ENCODE measurements around the gene WDR6. TPM values are rescaled to one million over a fixed set of nuclear protein-coding genes. Genes with fewer than 3 reads are reported as not detected.
A peak's percentile ranks its signal among the peaks of the same experiment; 100 is the strongest.

Gene WDR6
- total RNA-seq, 2 donors from 2014 or later, result 128 to 223 TPM

GRCh38 chr3:49015072-49015471 lies 7.9 kb downstream of the WDR6 start:
- DNase-seq (ENCODE audit: low spot score), result no peak
- Histone ChIP-seq H3K27ac (no peak overlapping the region), H3K9me3 (no peaks in the 10 kb centered on the region), H3K4me3 (no peak overlapping the region), H3K4me1 (replicated peaks) (peaks cover 3% of the 10 kb centered on the region), H3K27me3 (replicated peaks; ENCODE audit: insufficient read depth) (no peaks in the 10 kb centered on the region), H3K36me3 (peaks cover 12 to 16% of the 10 kb centered on the region in 2 donors)
- TF ChIP-seq, protein P1, sequence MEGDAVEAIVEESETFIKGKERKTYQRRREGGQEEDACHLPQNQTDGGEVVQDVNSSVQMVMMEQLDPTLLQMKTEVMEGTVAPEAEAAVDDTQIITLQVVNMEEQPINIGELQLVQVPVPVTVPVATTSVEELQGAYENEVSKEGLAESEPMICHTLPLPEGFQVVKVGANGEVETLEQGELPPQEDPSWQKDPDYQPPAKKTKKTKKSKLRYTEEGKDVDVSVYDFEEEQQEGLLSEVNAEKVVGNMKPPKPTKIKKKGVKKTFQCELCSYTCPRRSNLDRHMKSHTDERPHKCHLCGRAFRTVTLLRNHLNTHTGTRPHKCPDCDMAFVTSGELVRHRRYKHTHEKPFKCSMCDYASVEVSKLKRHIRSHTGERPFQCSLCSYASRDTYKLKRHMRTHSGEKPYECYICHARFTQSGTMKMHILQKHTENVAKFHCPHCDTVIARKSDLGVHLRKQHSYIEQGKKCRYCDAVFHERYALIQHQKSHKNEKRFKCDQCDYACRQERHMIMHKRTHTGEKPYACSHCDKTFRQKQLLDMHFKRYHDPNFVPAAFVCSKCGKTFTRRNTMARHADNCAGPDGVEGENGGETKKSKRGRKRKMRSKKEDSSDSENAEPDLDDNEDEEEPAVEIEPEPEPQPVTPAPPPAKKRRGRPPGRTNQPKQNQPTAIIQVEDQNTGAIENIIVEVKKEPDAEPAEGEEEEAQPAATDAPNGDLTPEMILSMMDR (IDR thresholded peaks at IDR 0.05), result no peak
- TF ChIP-seq POLR2AphosphoS5 (IDR thresholded peaks at IDR 0.05), result no peak
- TF ChIP-seq POLR2A (IDR thresholded peaks at IDR 0.05), result no peak
- 71% methylated on average over 7 of the region's 8 CpGs for WGBS
- intact Hi-C loops (cut with DNase I), result no loop called here

DNA sequence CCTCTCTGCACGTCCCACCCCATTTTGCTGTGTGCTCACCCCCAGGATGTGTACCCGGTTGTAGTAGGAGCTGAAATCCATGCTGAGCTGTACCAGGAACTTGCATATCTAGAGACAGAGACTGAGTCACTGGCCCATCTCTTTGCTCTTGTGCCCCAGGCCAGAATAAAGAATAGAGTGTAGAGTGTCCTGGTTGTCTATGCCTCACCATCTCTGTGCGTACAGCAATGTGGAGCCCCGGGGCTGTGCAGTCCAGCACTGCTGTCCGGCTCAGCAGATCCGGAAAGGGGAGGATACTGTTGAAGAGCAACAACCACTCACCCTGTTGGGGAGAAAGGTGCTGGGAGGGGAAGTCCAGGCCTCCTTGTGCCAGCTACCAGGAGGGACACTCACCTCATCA lies 8.6 kb downstream of the WDR6 start:
- Histone ChIP-seq H3K27me3 (replicated peaks; ENCODE audit: insufficient read depth) (no peaks in the 10 kb centered on the region), H3K4me1 (replicated peaks) (peaks cover 3% of the 10 kb centered on the region), H3K9me3 (no peaks in the 10 kb centered on the region), H3K27ac (no peak overlapping the region), H3K36me3 (peaks cover 12 to 16% of the 10 kb centered on the region in 2 donors), H3K4me3 (no peak overlapping the region)
- WGBS, result 68% methylated on average over 6 of the region's 6 CpGs
- intact Hi-C loops (cut with DNase I), result no loop called here
- DNase-seq (ENCODE audit: low spot score), result no peak
- TF ChIP-seq, protein P1 (IDR thresholded peaks at IDR 0.05), result no peak
- TF ChIP-seq POLR2A (IDR thresholded peaks at IDR 0.05), result no peak
- no peak for TF ChIP-seq POLR2AphosphoS5 (IDR thresholded peaks at IDR 0.05)

DNA sequence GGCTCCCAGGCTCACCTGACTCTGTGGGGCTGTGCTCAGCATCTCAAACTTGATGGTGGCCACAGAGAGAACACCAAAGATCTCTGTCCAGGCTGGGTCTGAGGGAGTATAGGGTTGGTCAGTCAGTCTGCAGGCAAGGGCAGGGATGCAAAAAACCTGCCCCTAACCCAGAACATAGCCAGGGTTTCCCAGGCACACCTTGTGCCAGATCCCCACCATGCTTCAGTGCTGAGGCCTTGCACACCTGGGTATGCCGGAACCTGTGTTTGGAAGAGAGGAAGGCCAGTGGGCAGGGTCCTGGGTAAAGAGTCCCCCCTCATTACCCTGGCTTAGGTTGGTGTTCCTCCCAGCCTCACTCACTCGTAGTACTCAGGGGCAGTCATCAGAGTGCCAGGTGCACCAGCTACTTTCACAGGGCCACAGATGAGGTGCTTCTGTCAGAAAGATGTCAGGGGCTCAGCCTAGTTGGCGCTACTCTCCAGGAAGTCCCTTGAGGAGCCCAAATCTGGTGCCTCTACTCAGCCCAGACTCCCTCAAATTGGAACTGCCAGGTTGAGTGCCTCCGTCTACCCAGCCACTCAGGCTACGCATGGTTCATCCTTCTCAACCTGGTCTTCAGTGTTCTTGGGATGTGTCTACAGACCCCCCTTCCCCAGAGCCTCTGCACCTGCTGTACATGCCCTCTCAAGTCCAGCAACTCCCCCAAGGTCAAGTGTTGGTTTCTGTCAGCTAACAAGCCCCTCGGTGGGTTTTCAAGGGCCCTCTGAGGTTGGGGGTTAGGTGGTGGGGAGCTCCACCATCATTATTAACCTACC lies 9.4 kb downstream of the WDR6 start:
- H3K27me3 ChIP-seq (replicated peaks; ENCODE audit: insufficient read depth), result no peaks in the 10 kb centered on the region
- no peak overlapping the region for H3K4me3 ChIP-seq
- H3K36me3 ChIP-seq, result peaks cover 12 to 16% of the 10 kb centered on the region in 2 donors
- WGBS, result 87% methylated on average over 6 of the region's 6 CpGs
- H3K27ac ChIP-seq, result no peak overlapping the region
- H3K9me3 ChIP-seq, result no peaks in the 10 kb centered on the region
- intact Hi-C loops (cut with DNase I), result no loop called here
- H3K4me1 ChIP-seq (replicated peaks), result peaks cover 3% of the 10 kb centered on the region
- TF ChIP-seq, protein P1 (IDR thresholded peaks at IDR 0.05), result no peak
- TF ChIP-seq POLR2AphosphoS5 (IDR thresholded peaks at IDR 0.05), result no peak
- TF ChIP-seq POLR2A (IDR thresholded peaks at IDR 0.05), result no peak
- DNase-seq (ENCODE audit: low spot score), result no peak

DNA sequence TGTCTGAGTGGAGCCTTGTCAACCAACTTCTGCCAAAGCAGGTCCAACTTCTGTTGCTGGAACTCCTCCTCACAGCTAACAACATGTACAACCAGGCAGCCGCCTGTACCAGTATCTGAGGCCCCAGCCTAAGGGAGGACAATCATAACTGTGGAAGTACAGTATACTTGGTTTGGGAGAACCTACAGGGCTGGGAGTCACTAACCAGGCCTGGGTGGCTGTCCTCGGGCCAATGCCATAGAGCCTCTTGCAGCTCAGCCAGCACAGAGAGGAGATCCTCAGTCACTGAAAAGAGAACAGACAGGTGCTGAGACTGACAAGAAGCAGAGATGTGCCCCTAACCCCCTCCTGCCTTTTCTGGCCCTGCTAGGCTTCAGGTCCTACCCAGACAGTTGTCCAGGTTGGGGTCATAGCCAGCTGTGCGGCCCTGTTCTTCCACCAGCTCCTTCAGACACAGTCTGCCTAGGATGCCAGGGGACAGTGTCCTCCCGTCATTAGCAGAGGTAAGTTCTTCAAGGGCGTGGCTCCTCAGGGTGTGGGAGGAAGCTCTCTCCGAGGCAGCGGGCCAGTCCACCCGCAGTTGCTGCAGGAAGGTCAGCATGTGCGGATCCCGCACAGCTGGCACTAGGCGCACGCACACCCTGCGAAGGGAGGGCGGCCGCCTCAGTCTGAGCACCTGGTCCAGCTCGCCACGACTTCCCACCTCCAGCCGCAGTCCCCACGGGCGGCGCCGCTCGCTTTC lies 10.2 kb downstream of the WDR6 start:
- Histone ChIP-seq H3K4me3 (peak overlapping the region; percentile 50 to 74), H3K9me3 (no peaks in the 10 kb centered on the region), H3K36me3 (peaks cover 12 to 16% of the 10 kb centered on the region in 2 donors), H3K27ac (peak overlapping the region; percentile 74 to 75), H3K27me3 (replicated peaks; ENCODE audit: insufficient read depth) (no peaks in the 10 kb centered on the region), H3K4me1 (replicated peaks) (peaks cover 3% of the 10 kb centered on the region)
- intact Hi-C loops (cut with DNase I), result no loop called here
- WGBS, result 7% methylated on average over 23 of the region's 23 CpGs
- TF ChIP-seq POLR2A (IDR thresholded peaks at IDR 0.05), result no peak
- TF ChIP-seq, protein P1 (IDR thresholded peaks at IDR 0.05), result no peak
- no peak for TF ChIP-seq POLR2AphosphoS5 (IDR thresholded peaks at IDR 0.05)
- DNase-seq (ENCODE audit: low spot score), result no peak

All from prostate gland (tissue), 2 donors.